ENCODE data around the gene HEATR3.

DNA sequence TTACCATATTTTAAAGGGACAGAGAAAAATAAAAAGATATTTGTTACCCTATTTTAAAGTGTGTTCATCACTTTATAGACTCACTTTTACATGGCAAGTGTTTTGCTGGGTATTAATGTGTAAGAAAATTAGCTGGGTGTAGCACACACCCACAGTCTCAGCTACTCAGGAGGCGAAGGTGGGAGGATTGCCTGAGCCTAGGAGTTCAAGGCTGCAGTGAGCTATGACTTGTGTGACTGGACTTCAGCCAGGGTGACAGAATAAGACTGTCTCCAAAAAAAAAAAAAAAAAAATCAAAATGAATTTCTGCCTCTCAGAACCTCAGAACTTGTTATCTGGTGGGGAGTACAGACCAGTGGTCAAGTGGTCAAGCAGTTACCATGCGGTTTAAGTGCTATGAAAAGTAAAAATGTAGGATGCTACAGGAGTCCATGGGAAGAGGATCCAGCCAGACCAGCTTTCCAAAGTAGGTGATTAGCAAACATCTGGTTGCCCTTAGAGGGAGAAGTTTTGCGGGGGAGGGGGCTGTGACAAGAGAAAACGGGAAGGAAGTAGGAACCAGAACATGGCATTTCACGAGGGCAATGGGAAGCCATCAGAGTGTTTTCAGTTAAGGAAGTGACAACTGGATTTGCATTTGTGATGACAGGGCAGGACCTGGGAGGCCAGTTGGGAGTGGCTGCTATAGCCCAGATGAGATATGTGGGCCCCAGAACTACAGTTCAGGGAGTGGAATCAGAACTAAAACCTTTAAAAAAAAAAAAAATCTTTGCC lies 26.8 kb upstream of the HEATR3 start:
- TF ChIP-seq, protein P1, sequence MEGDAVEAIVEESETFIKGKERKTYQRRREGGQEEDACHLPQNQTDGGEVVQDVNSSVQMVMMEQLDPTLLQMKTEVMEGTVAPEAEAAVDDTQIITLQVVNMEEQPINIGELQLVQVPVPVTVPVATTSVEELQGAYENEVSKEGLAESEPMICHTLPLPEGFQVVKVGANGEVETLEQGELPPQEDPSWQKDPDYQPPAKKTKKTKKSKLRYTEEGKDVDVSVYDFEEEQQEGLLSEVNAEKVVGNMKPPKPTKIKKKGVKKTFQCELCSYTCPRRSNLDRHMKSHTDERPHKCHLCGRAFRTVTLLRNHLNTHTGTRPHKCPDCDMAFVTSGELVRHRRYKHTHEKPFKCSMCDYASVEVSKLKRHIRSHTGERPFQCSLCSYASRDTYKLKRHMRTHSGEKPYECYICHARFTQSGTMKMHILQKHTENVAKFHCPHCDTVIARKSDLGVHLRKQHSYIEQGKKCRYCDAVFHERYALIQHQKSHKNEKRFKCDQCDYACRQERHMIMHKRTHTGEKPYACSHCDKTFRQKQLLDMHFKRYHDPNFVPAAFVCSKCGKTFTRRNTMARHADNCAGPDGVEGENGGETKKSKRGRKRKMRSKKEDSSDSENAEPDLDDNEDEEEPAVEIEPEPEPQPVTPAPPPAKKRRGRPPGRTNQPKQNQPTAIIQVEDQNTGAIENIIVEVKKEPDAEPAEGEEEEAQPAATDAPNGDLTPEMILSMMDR (IDR thresholded peaks at IDR 0.05; ENCODE audit: low read length) = no peak
- no peak for TF ChIP-seq EZH2 (IDR thresholded peaks at IDR 0.05; ENCODE audit: borderline replicate concordance, low read length)
